GM12865 (cell line): ENCODE data around the gene VDAC2.
"Not testable (repeated sequence)": the region's sequence is repeated elsewhere in the genome, so short reads cannot be mapped to it uniquely, and the experiment has no call there.

Experiments
- DNase-seq: peaks from one replicate; pipeline ENCODE4 v3.0.0; 2010; ENCODE audit warnings: low read depth
- H3K4me3 ChIP-seq: 2 replicates; pipeline ENCODE4 v1.5.1; 2011; ENCODE audit warnings: mild to moderate bottlenecking, low read depth, low read length, control low read depth
- TF ChIP-seq, protein P1 (sequence below): IDR thresholded peaks from 2 replicates; pipeline ENCODE4 v1.5.1; 2011; ENCODE audit warnings: low read length, control low read depth, low read depth, inconsistent platforms; ENCODE audit not compliant: insufficient read depth; ENCODE audit errors: missing control alignments

Gene VDAC2

GRCh38 chr10:75220274-75220673, 9.7 kb downstream of the VDAC2 start:
- DNase-seq = no peak
- H3K4me3 ChIP-seq = no peak overlapping the region
- TF ChIP-seq, protein P1, sequence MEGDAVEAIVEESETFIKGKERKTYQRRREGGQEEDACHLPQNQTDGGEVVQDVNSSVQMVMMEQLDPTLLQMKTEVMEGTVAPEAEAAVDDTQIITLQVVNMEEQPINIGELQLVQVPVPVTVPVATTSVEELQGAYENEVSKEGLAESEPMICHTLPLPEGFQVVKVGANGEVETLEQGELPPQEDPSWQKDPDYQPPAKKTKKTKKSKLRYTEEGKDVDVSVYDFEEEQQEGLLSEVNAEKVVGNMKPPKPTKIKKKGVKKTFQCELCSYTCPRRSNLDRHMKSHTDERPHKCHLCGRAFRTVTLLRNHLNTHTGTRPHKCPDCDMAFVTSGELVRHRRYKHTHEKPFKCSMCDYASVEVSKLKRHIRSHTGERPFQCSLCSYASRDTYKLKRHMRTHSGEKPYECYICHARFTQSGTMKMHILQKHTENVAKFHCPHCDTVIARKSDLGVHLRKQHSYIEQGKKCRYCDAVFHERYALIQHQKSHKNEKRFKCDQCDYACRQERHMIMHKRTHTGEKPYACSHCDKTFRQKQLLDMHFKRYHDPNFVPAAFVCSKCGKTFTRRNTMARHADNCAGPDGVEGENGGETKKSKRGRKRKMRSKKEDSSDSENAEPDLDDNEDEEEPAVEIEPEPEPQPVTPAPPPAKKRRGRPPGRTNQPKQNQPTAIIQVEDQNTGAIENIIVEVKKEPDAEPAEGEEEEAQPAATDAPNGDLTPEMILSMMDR = no peak

DNA sequence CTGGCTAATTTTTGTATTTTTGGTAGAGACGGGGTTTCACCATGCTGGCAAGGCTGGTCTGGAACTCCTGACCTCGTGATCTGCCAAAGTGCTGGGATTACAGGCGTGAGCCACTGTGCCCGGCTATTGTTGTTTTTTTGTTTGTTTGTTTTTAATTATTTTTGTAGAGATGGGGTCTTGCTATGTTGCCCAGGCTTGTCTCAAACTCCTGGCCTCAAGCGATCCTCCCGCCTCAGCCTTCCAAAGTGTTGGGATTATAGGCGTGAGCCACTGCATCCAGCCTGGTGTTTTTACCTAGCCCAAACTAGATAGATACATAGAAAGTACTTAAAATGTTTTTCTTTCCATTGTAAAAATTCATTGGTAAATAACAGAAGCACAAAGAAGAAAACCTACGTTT, 10.9 kb downstream of the VDAC2 start:
- not testable (repeated sequence) for H3K4me3 ChIP-seq, DNase-seq

DNA sequence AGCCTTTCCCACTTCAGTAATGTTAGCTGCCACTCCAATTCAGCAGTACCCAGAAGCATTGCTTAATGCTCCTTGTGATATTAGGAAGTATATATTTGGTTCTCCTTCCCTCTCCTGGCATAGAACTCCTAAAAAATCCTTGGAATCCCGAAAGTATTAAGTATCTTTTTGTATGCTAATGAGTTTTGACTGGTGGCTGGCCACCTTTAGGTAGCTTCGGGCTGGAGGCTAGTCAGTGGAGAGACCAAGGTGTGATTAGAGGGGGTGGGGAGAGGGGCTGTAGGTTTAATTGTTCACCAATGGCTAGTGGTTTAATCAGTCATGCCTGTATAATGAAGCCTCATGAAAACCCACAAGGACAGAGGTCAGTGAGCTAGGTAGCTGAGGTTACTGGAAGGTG, 12.9 kb downstream of the VDAC2 start:
- no peak overlapping the region for H3K4me3 ChIP-seq
- TF ChIP-seq, protein P1 = no peak
- no peak for DNase-seq

GRCh38 chr10:75226095-75226494, 15.5 kb downstream of the VDAC2 start:
- DNase-seq = no peak
- no peak overlapping the region for H3K4me3 ChIP-seq
- TF ChIP-seq, protein P1 = no peak

GRCh38 chr10:75226656-75227055, 16.1 kb downstream of the VDAC2 start:
- DNase-seq = no peak
- TF ChIP-seq, protein P1 = no peak
- no peak overlapping the region for H3K4me3 ChIP-seq

DNA sequence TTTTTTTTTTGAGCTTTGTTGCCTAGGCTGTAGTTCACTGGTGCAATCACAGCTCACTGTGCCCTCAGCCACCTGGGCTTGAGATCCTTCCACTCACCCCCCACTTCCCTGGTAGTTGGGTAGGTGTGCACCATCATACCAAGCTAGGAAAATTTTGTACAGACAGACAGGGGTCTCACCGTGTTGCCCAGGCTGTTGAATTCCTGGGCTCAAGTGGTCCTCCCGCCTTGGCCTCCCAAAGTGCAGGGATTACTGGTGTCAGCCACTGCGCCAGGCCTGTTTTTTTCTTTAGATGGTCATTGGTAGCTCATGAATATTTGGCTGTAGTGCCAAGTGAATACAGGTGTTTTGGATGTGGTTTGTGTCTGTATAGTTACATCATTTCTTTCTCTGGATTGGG, 17.7 kb downstream of the VDAC2 start:
- H3K4me3 ChIP-seq = no peak overlapping the region
- TF ChIP-seq, protein P1 = no peak
- DNase-seq = no peak

DNA sequence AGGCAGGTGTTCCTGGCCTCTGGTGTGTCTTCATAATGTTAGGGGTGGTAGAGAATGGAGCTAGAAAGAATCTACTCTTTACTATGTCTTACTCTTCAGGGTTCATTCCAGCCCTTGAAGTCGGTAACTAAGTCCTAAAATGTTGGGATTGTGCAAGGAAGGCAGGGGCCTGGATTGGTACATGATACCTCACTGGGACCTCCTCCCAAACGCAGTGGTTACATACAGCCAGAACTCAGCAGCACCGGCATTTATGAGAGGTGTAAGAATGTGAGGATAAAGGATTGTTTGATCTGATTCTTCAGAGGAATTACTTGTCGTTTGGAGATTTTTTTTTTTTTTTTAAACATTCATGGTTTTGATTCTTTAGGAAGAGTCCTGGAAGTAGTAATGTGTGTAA, 18.2 kb downstream of the VDAC2 start:
- TF ChIP-seq, protein P1 = no peak
- no peak for DNase-seq
- H3K4me3 ChIP-seq = no peak overlapping the region
